ENCODE measurements around the gene GPATCH3.
"Not testable (repeated sequence)": the region's sequence is repeated elsewhere in the genome, so short reads cannot be mapped to it uniquely, and the experiment has no call there.

Gene GPATCH3, protein sequence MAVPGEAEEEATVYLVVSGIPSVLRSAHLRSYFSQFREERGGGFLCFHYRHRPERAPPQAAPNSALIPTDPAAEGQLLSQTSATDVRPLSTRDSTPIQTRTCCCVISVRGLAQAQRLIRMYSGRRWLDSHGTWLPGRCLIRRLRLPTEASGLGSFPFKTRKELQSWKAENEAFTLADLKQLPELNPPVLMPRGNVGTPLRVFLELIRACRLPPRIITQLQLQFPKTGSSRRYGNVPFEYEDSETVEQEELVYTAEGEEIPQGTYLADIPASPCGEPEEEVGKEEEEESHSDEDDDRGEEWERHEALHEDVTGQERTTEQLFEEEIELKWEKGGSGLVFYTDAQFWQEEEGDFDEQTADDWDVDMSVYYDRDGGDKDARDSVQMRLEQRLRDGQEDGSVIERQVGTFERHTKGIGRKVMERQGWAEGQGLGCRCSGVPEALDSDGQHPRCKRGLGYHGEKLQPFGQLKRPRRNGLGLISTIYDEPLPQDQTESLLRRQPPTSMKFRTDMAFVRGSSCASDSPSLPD

DNA sequence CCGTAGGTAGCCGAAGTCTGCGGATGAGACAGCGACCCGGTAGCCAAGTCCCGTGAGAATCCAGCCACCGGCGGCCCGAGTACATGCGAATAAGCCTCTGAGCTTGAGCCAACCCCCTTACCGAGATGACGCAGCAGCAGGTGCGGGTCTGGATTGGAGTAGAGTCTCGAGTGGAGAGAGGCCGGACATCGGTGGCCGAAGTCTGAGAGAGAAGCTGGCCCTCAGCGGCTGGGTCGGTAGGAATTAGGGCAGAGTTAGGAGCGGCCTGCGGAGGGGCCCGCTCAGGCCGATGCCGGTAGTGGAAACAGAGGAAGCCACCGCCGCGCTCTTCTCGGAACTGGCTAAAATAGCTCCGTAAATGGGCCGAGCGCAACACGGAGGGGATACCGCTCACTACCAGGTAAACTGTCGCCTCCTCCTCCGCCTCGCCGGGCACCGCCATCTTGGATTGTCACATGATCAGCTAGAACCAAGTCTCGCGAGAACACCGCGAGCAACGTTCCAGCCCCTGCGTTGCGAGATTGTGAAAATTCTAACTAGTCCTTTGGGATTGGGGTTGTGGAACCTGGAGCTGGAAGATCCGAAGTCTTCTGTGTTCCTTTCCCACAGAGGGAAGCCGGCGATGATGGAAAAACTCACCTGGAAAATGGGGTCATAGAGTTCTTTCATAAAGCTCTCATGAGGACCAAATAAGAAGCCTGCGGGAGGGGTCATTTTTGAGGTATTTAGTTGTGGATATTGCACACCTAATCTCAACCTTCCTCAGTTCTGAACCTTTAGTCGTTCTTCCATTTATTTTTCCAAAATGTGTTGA lies at the start of gene GPATCH3:
Gene GPATCH3, minus strand, starts transcription at position 467 of the 814 bp plus-strand sequence. Its CDS starts 25 bp downstream, at position 442.
- peak; percentile 95 for DNase-seq

DNA sequence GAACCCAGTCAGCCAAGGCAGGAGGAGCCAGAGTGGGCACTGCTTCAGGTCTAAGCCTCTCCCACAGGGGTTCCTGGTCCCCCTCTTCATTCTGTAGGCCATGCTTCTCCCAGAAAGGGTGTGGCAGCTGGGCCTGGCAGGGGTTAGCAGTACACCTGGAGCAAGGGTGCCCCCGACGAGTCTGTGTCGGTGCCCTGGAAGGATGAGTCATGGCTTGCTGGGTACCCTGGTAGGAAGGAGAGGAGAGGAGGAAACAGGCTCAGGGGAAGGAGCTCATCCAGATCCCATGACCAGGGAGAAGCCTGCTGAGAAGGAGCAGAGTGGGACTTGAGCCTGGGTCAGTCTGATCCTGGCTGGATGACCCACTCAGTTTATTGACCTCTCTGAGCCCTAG lies 49.7 kb upstream of the GPATCH3 start:
- no peak for DNase-seq

- DNase-seq: no peak
Measured at GRCh38 chr1:26949266-26949925, 49.1 kb upstream of the GPATCH3 start.

DNA sequence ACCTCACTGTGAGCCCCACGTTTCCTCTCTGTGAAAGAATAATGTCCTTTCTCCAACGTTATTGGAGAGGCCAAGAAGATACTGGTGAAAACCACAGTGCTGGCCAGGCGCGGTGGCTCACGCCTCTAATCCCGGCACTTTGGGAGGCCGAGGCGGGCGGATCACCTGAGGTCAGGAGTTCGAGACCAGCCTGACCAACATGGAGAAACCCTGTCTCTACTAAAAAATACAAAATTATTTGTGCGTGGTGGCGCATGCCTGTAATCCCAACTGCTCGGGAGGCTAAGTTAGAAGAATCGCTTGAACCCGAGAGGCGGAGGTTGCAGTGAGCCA lies 48.4 kb upstream of the GPATCH3 start:
- DNase-seq: not testable (repeated sequence)

- DNase-seq: no peak
Measured at GRCh38 chr1:26946270-26946669, 46.0 kb upstream of the GPATCH3 start.

- no peak for DNase-seq
Measured at GRCh38 chr1:26945728-26946127, 45.5 kb upstream of the GPATCH3 start.

DNA sequence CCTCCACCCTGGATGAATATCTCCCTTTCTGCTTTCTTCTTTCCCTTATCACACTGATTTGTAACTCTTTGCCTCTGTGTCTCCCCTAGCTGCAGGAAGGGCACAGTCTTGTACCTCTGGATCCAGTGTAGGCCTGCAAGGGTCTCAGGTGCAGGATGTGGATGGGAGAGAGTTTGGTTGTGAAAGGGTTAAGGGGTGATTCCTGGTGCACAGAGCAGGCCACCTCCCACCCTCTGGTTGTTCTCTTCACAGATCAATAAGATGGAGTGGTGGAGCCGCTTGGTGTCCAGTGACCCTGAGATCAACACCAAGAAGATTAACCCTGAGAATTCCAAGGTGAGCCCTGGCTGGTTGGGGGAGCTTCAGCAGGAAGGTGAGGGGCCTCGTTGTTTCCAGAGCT lies 44.9 kb upstream of the GPATCH3 start:
- no peak for DNase-seq

DNA sequence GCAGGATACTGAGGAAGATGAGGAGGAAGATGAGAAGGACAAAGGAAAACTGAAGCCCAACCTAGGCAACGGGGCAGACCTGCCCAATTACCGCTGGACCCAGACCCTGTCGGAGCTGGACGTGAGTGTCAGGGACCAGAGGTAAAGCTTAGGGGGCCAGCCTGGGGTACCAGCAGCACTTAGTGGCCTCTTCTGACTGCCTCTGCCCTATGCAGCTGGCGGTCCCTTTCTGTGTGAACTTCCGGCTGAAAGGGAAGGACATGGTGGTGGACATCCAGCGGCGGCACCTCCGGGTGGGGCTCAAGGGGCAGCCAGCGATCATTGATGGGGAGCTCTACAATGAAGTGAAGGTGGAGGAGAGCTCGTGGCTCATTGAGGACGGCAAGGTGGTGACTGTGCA lies 42.4 kb upstream of the GPATCH3 start:
- no peak for DNase-seq

DNA sequence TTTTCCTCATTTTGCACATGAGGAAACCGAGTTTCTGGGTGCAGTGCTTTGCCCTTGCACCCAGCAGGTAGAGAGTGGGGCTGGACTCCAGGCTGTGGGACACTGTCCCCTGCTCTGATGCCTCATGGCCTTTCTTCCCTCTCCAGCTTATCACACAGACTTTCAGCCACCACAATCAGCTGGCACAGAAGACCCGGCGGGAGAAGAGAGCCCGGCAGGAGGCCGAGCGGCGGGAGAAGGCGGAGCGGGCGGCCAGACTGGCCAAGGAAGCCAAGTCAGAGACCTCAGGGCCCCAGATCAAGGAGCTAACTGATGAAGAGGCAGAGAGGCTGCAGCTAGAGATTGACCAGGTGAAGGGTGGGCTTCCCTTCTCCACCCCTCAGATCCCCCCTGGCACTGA lies 41.0 kb upstream of the GPATCH3 start:
- DNase-seq: no peak

DNA sequence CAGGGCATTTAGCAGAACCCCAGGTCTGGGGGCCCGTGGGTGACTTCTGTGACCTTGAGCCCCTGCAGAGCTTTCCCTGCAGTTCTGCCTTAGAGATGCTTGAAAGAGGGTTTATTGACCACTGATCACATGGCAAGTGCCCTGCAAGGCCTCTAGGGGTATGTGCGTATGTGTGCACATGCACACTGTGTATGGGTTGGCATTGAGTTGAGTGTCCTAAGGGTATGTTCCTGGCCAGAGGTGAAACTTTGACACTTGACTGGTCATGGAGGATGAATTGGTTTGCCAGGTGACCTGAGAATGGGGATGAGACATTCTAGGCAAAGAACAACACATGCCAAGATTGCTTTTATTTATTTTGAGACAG lies 38.4 kb upstream of the GPATCH3 start:
- no peak for DNase-seq

GRCh38 chr1:26938004-26938658 lies 37.9 kb upstream of the GPATCH3 start:
- DNase-seq: no peak

DNA sequence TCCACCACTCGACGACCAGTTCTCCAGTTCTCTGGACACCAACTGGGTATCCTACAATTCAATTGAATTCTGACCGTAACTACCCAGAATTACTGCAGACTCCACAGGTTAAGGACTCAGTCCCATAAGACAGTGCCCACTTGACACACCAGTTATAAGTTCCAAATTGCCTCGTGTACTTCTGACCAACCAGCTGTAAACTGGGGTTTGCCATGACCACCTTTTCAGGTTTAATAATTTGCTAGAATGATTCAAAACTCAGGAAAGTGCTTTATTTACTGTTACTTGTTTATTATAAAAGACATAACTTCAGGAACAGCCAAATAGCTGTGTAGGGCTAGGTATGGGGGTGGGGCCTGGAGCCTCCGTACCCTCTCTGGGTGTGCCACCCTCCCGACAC lies 36.6 kb upstream of the GPATCH3 start:
- no peak for DNase-seq

- DNase-seq: no peak
Measured at GRCh38 chr1:26932531-26932930, 32.3 kb upstream of the GPATCH3 start.

GRCh38 chr1:26923711-26924110 lies 23.4 kb upstream of the GPATCH3 start:
- no peak for DNase-seq

DNA sequence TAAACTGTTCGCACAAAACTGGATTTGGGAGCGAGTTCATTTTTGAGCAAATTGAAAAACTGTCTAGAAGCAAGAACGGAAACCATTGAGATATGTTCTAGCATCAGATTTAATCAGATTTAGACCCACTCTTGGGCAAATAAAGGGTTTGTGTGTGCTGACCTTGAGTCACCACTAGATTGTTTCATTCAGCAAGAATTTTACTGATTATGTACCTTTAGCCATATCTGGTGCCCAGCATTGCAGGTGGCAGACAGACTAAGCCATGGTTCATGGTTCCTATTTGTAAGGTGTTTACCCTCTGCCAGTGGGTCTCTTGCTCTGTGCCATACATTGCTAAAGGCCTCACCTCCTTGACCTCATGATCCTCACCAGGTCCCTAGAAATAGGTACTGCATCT lies 22.6 kb upstream of the GPATCH3 start:
- no peak for DNase-seq

- DNase-seq: no peak
Measured at GRCh38 chr1:26922431-26922729, 22.1 kb upstream of the GPATCH3 start.

GRCh38 chr1:26921540-26922430 lies 21.5 kb upstream of the GPATCH3 start, which contains the start of gene NUDC:
TSS of gene NUDC (plus strand) at chr1:26921743. CDS start at chr1:26921849, 106 bp downstream.
- DNase-seq: peak; percentile 95

DNA sequence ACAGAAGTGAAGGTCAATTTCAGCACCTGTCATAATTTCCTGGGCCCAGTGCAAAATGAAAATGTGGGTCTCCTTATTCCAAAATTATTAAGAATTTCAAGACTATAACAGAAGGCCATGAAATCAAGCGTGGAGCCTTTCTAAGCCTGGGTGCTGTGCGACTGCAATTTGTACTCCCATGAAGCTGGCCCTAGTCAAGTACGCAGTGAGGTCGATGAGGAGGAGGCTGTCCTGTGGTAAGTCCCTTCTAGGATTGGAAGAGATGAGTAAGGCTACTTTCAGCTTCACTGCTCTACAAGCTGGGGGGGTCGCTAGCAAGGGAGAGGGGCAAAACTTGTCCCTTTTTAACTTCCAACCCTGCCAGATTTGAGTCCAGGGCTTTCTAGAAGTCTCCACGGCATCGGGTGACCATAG lies 20.9 kb upstream of the GPATCH3 start:
- DNase-seq: no peak

GRCh38 chr1:26915204-26915842 lies 15.1 kb upstream of the GPATCH3 start:
- no peak for DNase-seq

GRCh38 chr1:26913754-26914619 lies 13.7 kb upstream of the GPATCH3 start, which contains the start of gene NR0B2:
TSS of gene NR0B2 (minus strand) at chr1:26913975. CDS start at chr1:26913940, 35 bp downstream.
- peak; percentile 71 for DNase-seq

Data from NCI-H2171 treated with DMSO at 0.1 percent for 48 hours (cell line).